ENCODE data around the gene PRRC2B. TPM values are rescaled to one million over a fixed set of nuclear protein-coding genes. Genes with fewer than 3 reads are reported as not detected.

Gene PRRC2B
- total RNA-seq, 1 donor from 2014 or later = 112 TPM

- no peak overlapping the region for H3K4me3 ChIP-seq (ENCODE audit: low read depth, low read length)
- no peak for DNase-seq (ENCODE audit: low read depth)
- no peak for TF ChIP-seq CTCF (conservative IDR thresholded peaks at IDR 0.05; ENCODE audit: low read depth, low read length)
Measured at GRCh38 chr9:131436865-131437271, 43.0 kb downstream of the PRRC2B start.

- TF ChIP-seq CTCF (conservative IDR thresholded peaks at IDR 0.05; ENCODE audit: low read depth, low read length) = no peak
- no peak overlapping the region for H3K4me3 ChIP-seq (ENCODE audit: low read depth, low read length)
- DNase-seq (ENCODE audit: low read depth) = no peak
Measured at GRCh38 chr9:131438190-131438589, 44.3 kb downstream of the PRRC2B start.

- no peak for TF ChIP-seq CTCF (conservative IDR thresholded peaks at IDR 0.05; ENCODE audit: low read depth, low read length)
- no peak overlapping the region for H3K4me3 ChIP-seq (ENCODE audit: low read depth, low read length)
Measured at GRCh38 chr9:131439224-131439623, 45.3 kb downstream of the PRRC2B start.

GRCh38 chr9:131441441-131441840 is 47.6 kb downstream of the PRRC2B start:
- TF ChIP-seq CTCF (conservative IDR thresholded peaks at IDR 0.05; ENCODE audit: low read depth, low read length) = no peak
- H3K4me3 ChIP-seq (ENCODE audit: low read depth, low read length) = no peak overlapping the region
- DNase-seq (ENCODE audit: low read depth) = no peak

More at GRCh38 chr9:131439224-131439623, 45.3 kb downstream of the PRRC2B start:
- DNase-seq (ENCODE audit: low read depth) = no peak

GRCh38 chr9:131442351-131442750 is 48.5 kb downstream of the PRRC2B start:
- DNase-seq (ENCODE audit: low read depth) = no peak
- no peak overlapping the region for H3K4me3 ChIP-seq (ENCODE audit: low read depth, low read length)
- no peak for TF ChIP-seq CTCF (conservative IDR thresholded peaks at IDR 0.05; ENCODE audit: low read depth, low read length)

- no peak overlapping the region for H3K4me3 ChIP-seq (ENCODE audit: low read depth, low read length)
- no peak for TF ChIP-seq CTCF (conservative IDR thresholded peaks at IDR 0.05; ENCODE audit: low read depth, low read length)
- no peak for DNase-seq (ENCODE audit: low read depth)
Measured at GRCh38 chr9:131443648-131444047, 49.8 kb downstream of the PRRC2B start.

- no peak for TF ChIP-seq CTCF (conservative IDR thresholded peaks at IDR 0.05; ENCODE audit: low read depth, low read length)
- no peak overlapping the region for H3K4me3 ChIP-seq (ENCODE audit: low read depth, low read length)
- DNase-seq (ENCODE audit: low read depth) = no peak
Measured at GRCh38 chr9:131446276-131446675, 52.4 kb downstream of the PRRC2B start.

All from epithelial cell of proximal tubule (primary cell).